ENCODE measurements around the gene GLIS1.

DNA sequence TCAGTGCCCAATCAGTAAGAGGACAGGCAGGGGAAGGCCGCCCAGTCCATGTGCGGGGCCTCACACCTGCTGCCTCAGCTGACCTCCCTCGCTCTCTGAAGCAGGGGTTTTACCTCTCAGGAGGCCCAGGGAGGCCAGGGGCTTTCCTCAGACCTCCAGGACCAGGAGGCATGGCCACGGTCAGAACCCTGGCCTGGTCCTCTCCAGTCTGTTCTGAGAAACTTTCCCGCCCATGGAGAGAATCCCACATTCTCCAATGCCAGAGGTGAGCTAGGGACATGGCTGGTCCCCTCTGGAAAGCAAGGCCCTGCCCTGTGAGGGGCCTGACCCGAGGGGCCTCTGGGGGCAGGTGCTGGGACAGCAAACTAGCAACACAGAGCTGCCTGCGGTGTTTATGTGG lies 211.6 kb downstream of the GLIS1 start:
- no peak for TF ChIP-seq EZH2phosphoT487 (conservative IDR thresholded peaks at IDR 0.05; ENCODE audit: low read length)
- TF ChIP-seq, protein P1, sequence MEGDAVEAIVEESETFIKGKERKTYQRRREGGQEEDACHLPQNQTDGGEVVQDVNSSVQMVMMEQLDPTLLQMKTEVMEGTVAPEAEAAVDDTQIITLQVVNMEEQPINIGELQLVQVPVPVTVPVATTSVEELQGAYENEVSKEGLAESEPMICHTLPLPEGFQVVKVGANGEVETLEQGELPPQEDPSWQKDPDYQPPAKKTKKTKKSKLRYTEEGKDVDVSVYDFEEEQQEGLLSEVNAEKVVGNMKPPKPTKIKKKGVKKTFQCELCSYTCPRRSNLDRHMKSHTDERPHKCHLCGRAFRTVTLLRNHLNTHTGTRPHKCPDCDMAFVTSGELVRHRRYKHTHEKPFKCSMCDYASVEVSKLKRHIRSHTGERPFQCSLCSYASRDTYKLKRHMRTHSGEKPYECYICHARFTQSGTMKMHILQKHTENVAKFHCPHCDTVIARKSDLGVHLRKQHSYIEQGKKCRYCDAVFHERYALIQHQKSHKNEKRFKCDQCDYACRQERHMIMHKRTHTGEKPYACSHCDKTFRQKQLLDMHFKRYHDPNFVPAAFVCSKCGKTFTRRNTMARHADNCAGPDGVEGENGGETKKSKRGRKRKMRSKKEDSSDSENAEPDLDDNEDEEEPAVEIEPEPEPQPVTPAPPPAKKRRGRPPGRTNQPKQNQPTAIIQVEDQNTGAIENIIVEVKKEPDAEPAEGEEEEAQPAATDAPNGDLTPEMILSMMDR (IDR thresholded peaks at IDR 0.05; ENCODE audit: insufficient read depth, low read length, poor library complexity, severe bottlenecking) = no peak
